H1 (cell line): ENCODE results near the gene TRPC1. TPM values are rescaled to one million over a fixed set of nuclear protein-coding genes. Genes with fewer than 3 reads are reported as not detected.

Source experiments
- EGR1 ChIP-seq: IDR thresholded peaks from 2 replicates; pipeline ENCODE4 v1.6.1; 2011; ENCODE audit warnings: low read depth, low read length, borderline replicate concordance
- JUND ChIP-seq: IDR thresholded peaks from 2 replicates; pipeline ENCODE4 v1.6.1; 2011; ENCODE audit warnings: mild to moderate bottlenecking, improper control_type of control experiment, low read length
- KDM4A ChIP-seq: IDR thresholded peaks from one replicate; pipeline ENCODE4 v1.7.1; 2012; ENCODE audit warnings: low read depth, mild to moderate bottlenecking, moderate library complexity, low read length, inconsistent platforms; ENCODE audit not compliant: severe bottlenecking
- NRF1 ChIP-seq: IDR thresholded peaks from 2 replicates; pipeline ENCODE4 v1.6.1; 2011; ENCODE audit warnings: mild to moderate bottlenecking, low read depth, low read length, improper control_type of control experiment
- RAD21 ChIP-seq, 2 experiments: IDR thresholded peaks in 1 of 2; conservative IDR thresholded peaks in 1 of 2; 2 replicates each; pipeline ENCODE4 v1.6.1; 2011; ENCODE audit warnings: low read depth in 2 of 2, low read length in 2 of 2, improper control_type of control experiment in 1 of 2, inconsistent platforms in 1 of 2, mild to moderate bottlenecking in 1 of 2, moderate library complexity in 1 of 2
- SP2 ChIP-seq: IDR thresholded peaks from 2 replicates; pipeline ENCODE4 v1.6.1; 2012; ENCODE audit warnings: mild to moderate bottlenecking, low read length, inconsistent platforms
- TEAD4 ChIP-seq: IDR thresholded peaks from 2 replicates; pipeline ENCODE4 v1.6.1; 2012; ENCODE audit warnings: low read depth, low read length, inconsistent platforms, mixed read lengths
- polyA plus RNA-seq, 7 experiments: library from polyadenylated mRNA; depleted of rRNA in 3 of 7; stranded (reverse) in 5 of 7; unstranded in 2 of 7; fragments of >200 nt in 5 of 7; fragments of 200-250 nt in 2 of 7; gene quantifications; 1 replicate in 5 of 7; 2 replicates in 1 of 7; 4 replicates in 1 of 7; pipeline versions ENCODE4 v1.2.1 to v1.2.3, GENCODE V29; 2011 to 2013; ENCODE audit warnings: missing spikeins in 2 of 7, mixed read lengths in 2 of 7
- total RNA-seq: library from RNA; stranded (reverse); fragmentation: NEBNext Ultra II Directional; extraction: Animal tissue kit (Norgen Biotek cat#: 25700); gene quantifications from 2 replicates; pipeline ENCODE4 v1.2.1, GENCODE V29; 2021
- TF ChIP-seq, protein P1 (sequence below): fragments of 300-600 bp; sonication (generic); IDR thresholded peaks from 2 replicates; pipeline ENCODE4 v1.7.1; 2012; ENCODE audit warnings: low read length, moderate library complexity, mild to moderate bottlenecking, inconsistent platforms; ENCODE audit not compliant: insufficient replicate concordance
- TF ChIP-seq, protein P2 (sequence below): IDR thresholded peaks from 2 replicates; pipeline ENCODE4 v1.6.1; 2011; ENCODE audit warnings: low read length, improper control_type of control experiment

TRPC1 gene
- total and polyA plus RNA-seq, 2 of the 8 experiments (the other 6 are each of a cell fraction or from before 2014, with no cell fraction given), result 22.6 to 23.1 TPM

- TF ChIP-seq, protein P1, sequence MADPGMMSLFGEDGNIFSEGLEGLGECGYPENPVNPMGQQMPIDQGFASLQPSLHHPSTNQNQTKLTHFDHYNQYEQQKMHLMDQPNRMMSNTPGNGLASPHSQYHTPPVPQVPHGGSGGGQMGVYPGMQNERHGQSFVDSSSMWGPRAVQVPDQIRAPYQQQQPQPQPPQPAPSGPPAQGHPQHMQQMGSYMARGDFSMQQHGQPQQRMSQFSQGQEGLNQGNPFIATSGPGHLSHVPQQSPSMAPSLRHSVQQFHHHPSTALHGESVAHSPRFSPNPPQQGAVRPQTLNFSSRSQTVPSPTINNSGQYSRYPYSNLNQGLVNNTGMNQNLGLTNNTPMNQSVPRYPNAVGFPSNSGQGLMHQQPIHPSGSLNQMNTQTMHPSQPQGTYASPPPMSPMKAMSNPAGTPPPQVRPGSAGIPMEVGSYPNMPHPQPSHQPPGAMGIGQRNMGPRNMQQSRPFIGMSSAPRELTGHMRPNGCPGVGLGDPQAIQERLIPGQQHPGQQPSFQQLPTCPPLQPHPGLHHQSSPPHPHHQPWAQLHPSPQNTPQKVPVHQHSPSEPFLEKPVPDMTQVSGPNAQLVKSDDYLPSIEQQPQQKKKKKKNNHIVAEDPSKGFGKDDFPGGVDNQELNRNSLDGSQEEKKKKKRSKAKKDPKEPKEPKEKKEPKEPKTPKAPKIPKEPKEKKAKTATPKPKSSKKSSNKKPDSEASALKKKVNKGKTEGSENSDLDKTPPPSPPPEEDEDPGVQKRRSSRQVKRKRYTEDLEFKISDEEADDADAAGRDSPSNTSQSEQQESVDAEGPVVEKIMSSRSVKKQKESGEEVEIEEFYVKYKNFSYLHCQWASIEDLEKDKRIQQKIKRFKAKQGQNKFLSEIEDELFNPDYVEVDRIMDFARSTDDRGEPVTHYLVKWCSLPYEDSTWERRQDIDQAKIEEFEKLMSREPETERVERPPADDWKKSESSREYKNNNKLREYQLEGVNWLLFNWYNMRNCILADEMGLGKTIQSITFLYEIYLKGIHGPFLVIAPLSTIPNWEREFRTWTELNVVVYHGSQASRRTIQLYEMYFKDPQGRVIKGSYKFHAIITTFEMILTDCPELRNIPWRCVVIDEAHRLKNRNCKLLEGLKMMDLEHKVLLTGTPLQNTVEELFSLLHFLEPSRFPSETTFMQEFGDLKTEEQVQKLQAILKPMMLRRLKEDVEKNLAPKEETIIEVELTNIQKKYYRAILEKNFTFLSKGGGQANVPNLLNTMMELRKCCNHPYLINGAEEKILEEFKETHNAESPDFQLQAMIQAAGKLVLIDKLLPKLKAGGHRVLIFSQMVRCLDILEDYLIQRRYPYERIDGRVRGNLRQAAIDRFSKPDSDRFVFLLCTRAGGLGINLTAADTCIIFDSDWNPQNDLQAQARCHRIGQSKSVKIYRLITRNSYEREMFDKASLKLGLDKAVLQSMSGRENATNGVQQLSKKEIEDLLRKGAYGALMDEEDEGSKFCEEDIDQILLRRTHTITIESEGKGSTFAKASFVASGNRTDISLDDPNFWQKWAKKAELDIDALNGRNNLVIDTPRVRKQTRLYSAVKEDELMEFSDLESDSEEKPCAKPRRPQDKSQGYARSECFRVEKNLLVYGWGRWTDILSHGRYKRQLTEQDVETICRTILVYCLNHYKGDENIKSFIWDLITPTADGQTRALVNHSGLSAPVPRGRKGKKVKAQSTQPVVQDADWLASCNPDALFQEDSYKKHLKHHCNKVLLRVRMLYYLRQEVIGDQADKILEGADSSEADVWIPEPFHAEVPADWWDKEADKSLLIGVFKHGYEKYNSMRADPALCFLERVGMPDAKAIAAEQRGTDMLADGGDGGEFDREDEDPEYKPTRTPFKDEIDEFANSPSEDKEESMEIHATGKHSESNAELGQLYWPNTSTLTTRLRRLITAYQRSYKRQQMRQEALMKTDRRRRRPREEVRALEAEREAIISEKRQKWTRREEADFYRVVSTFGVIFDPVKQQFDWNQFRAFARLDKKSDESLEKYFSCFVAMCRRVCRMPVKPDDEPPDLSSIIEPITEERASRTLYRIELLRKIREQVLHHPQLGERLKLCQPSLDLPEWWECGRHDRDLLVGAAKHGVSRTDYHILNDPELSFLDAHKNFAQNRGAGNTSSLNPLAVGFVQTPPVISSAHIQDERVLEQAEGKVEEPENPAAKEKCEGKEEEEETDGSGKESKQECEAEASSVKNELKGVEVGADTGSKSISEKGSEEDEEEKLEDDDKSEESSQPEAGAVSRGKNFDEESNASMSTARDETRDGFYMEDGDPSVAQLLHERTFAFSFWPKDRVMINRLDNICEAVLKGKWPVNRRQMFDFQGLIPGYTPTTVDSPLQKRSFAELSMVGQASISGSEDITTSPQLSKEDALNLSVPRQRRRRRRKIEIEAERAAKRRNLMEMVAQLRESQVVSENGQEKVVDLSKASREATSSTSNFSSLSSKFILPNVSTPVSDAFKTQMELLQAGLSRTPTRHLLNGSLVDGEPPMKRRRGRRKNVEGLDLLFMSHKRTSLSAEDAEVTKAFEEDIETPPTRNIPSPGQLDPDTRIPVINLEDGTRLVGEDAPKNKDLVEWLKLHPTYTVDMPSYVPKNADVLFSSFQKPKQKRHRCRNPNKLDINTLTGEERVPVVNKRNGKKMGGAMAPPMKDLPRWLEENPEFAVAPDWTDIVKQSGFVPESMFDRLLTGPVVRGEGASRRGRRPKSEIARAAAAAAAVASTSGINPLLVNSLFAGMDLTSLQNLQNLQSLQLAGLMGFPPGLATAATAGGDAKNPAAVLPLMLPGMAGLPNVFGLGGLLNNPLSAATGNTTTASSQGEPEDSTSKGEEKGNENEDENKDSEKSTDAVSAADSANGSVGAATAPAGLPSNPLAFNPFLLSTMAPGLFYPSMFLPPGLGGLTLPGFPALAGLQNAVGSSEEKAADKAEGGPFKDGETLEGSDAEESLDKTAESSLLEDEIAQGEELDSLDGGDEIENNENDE, result no peak
- no peak for TF ChIP-seq EGR1
- TF ChIP-seq NRF1, result no peak
- no peak for TF ChIP-seq JUND
- no peak for TF ChIP-seq KDM4A
- TF ChIP-seq TEAD4, result no peak
- TF ChIP-seq SP2, result no peak
- TF ChIP-seq, protein P2, sequence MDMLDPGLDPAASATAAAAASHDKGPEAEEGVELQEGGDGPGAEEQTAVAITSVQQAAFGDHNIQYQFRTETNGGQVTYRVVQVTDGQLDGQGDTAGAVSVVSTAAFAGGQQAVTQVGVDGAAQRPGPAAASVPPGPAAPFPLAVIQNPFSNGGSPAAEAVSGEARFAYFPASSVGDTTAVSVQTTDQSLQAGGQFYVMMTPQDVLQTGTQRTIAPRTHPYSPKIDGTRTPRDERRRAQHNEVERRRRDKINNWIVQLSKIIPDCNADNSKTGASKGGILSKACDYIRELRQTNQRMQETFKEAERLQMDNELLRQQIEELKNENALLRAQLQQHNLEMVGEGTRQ, result no peak
- TF ChIP-seq RAD21 (IDR thresholded peaks at IDR 0.05 in 1 of 2, conservative IDR thresholded peaks at IDR 0.05 in 1 of 2; ENCODE audit: low read depth in 2 of 2, low read length in 2 of 2), result no peak
These were observed 73.0 kb downstream of the TRPC1 start (continued) for GRCh38 chr3:142796823-142797222.
